GM15510 (cell line): ENCODE results near the gene STRIT1.

Source experiments
- POLR2A ChIP-seq: IDR thresholded peaks from 3 replicates; pipeline ENCODE4 v1.6.1; 2011; ENCODE audit warnings: borderline replicate concordance; ENCODE audit not compliant: insufficient read length; ENCODE audit errors: extremely low read depth

Gene STRIT1

DNA sequence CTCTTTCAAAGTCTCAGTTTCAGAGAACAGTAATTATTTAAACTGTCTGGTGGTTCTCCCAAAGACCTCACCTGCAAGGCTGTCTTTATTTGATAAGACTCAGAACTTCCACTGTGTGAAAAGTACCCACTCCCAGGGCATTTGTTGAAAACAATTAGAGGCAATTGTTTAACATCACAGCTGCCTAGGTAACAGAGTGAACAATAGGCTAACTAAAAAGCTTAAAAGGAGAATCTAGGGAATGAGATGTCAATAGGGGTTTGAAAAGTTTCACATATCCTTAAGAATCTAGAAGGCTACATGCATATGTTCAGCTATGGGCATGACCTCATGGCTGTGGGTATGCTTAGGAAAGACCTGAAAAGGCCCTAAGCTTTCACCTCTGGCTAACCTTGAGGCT is 2.9 kb upstream of the STRIT1 start:
- TF ChIP-seq POLR2A: no peak

DNA sequence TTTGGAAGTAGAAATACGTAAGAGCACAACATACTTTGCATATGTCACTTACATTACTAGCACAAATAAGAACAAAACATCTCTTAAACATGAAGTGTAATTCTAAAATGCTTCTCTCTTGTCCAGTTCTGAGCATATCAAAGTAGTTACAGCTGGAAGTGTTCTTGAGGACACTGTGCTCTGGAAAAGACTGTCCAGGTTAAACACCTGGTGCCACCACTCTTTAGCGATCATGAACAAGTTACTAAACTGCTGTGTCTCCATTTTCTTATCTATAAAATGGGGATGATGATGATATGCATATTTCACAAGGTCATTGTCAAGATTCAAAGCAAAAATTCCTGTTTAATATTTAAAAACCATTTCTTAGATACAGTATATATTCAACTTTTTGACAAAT is 790 bp downstream of the STRIT1 start:
- TF ChIP-seq POLR2A: no peak

GRCh38 chr3:155292133-155292532 is 1.4 kb downstream of the STRIT1 start:
- no peak for TF ChIP-seq POLR2A

- no peak for TF ChIP-seq POLR2A
These were observed 6.7 kb downstream of the STRIT1 start for GRCh38 chr3:155286736-155287135.

- no peak for TF ChIP-seq POLR2A
These were observed 7.5 kb downstream of the STRIT1 start for GRCh38 chr3:155285936-155286335.

DNA sequence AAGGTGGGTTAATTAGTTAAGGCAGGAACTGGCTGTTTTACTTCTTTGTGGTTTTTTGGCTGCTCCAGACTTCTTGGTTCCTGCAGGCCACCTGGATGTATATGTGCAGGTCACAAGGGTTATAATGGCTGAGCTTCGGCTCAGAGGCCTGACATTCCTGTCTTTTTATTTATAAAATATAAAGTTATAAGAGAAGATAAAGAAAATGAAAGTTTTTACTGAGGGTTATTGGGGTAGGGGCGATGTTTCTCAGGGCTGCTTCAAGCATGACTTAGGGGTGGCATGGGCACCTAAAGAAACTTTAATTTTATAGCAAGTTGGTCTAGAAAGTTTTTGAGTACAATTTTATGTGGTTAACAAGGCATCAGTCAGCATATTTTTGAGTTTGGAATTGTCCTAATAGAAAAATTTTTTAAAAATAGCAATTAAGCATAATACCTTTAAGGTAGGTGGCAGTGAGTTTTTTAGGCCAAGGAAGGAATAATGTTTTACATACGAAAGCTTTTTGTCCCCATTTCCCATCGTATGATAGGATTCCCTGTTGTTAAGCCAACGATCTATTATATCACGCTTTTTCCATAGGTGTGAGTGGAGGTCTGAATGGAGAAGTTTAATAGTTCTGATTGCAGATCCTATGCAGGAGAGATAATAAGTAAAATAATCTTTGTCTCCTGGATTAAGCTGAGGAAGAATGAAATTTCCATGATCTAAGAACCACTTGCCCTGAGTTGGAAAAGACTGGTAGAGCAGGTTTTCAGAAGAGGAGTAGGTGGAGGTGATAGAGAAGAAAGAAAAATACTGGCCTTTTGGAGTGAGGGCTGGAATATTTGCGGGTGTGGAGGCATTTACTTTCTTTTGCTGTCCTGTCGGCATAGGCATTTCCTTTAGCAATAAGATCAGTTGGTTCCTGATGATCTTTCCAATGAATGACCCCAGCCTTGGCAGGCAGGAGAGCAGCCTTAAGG is 10.1 kb downstream of the STRIT1 start:
- TF ChIP-seq POLR2A: no peak

GRCh38 chr3:155282385-155283091 is 10.9 kb downstream of the STRIT1 start:
- TF ChIP-seq POLR2A: no peak

- no peak for TF ChIP-seq POLR2A
These were observed 11.6 kb downstream of the STRIT1 start for GRCh38 chr3:155281912-155282311.

GRCh38 chr3:155271343-155271613 is 22.2 kb downstream of the STRIT1 start:
- TF ChIP-seq POLR2A: no peak

GRCh38 chr3:155270485-155271342 is 22.8 kb downstream of the STRIT1 start:
- TF ChIP-seq POLR2A: no peak

DNA sequence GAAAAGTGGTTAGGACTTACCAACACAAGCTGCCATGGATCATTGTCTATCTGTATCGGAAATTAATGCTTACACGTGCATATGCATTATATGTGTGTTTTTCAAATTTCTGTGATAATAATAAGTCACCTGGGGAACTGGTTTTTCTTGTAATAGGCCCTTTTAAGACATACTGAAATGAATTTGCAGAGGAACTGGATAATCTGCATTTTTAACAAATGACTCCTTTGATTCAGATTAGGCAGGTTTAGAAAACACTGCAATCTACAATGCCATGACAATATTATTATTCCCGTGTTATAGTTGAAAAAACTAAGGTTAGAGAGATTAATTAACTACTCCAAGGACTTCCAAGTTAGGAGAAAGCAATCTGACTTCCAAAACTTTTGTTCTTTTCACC is 23.4 kb downstream of the STRIT1 start:
- TF ChIP-seq POLR2A: no peak

- no peak for TF ChIP-seq POLR2A
These were observed 31.2 kb downstream of the STRIT1 start for GRCh38 chr3:155262295-155262694.

GRCh38 chr3:155254445-155254844 is 39.0 kb downstream of the STRIT1 start:
- TF ChIP-seq POLR2A: no peak

DNA sequence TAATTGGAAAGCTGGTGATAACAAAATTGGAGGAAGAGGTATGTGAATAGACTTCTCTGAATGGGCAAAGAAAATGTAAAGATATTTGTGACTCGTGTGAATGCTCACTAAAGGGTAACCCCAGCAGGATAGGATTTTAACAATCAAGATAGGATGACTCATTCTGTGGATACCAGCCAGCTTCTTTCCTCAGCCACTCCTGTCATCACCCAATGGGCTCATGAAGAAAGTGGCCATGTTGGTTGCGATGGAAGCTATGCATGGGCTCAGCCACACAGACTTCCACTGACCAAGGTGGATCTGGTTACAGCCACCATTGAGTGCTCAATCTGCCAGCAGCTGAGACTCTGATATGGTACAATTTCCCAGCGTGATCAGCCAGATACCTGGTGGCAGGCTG is 40.9 kb downstream of the STRIT1 start:
- TF ChIP-seq POLR2A: no peak

- no peak for TF ChIP-seq POLR2A
These were observed 41.5 kb downstream of the STRIT1 start for GRCh38 chr3:155252021-155252420.
